Activated CD4-positive, alpha-beta memory T cell treated with anti-CD3 and anti-CD28 coated beads for 36 hours (primary cell): Measurements from ENCODE around the gene ZNF385D. TPM values are rescaled to one million over a fixed set of nuclear protein-coding genes. Genes with fewer than 3 reads are reported as not detected.

ENCODE experiments used
- CTCF ChIA-PET: fragments of 350-600 bp; sonication (Branson Sonifier 250); formaldehyde crosslinking; loops from one replicate; lab custom pipeline; 2021; ENCODE audit warnings: antibody characterized with exemption, inconsistent platforms; lab: Charles Lee
- POLR2A ChIA-PET: fragments of 350-600 bp; sonication (Branson Sonifier 250); formaldehyde crosslinking; loops from one replicate; lab custom pipeline; 2021; ENCODE audit warnings: antibody characterized with exemption; lab: Charles Lee
- DNase-seq: peaks from one replicate; pipeline ENCODE4 v3.0.0-alpha.2; 2020
- H3K27ac Mint-ChIP-seq: one replicate; pipeline ENCODE4 v1.8.0; 2021; ENCODE audit warnings: mixed read lengths
- H3K27me3 Mint-ChIP-seq: one replicate; pipeline ENCODE4 v1.8.0; 2021; ENCODE audit warnings: mixed read lengths
- H3K36me3 Mint-ChIP-seq: one replicate; pipeline ENCODE4 v1.8.0; 2021; ENCODE audit warnings: mixed read lengths
- H3K4me1 Mint-ChIP-seq: one replicate; pipeline ENCODE4 v1.8.0; 2021; ENCODE audit warnings: low read depth, mixed read lengths
- H3K4me3 Mint-ChIP-seq: one replicate; pipeline ENCODE4 v1.8.0; 2021; ENCODE audit warnings: mild to moderate bottlenecking, mixed read lengths
- H3K9me3 Mint-ChIP-seq: one replicate; pipeline ENCODE4 v1.8.0; 2021; ENCODE audit warnings: mixed read lengths
- intact Hi-C: fragments of 100-400 bp; cut with micrococcal nuclease; formaldehyde crosslinking; loops from one replicate; pipeline ENCODE4 v1.15.1; 2023
- total RNA-seq, 2 experiments: library from RNA; stranded (reverse); gene quantifications; one replicate each; pipeline ENCODE4 v1.2.3, GENCODE V29; 2021

Gene ZNF385D
- total RNA-seq, 2 experiments from 2014 or later, result not detected

- H3K27ac Mint-ChIP-seq, result no peak overlapping the region
- no peak overlapping the region for H3K4me3 Mint-ChIP-seq
- H3K36me3 Mint-ChIP-seq, result no peaks in the 10 kb centered on the region
- POLR2A ChIA-PET, result no interaction called here
- peaks cover 16% of the 10 kb centered on the region for H3K9me3 Mint-ChIP-seq
- H3K27me3 Mint-ChIP-seq, result no peaks in the 10 kb centered on the region
- DNase-seq, result no peak
- no peaks in the 10 kb centered on the region for H3K4me1 Mint-ChIP-seq
- CTCF ChIA-PET, result no interaction called here
- intact Hi-C loops, result no loop called here
Observed at GRCh38 chr3:21704796-21705195, 46.2 kb downstream of the ZNF385D start.

GRCh38 chr3:21703291-21703690 is 47.7 kb downstream of the ZNF385D start:
- Mint-ChIP-seq H3K27ac (no peak overlapping the region), H3K4me1 (no peaks in the 10 kb centered on the region), H3K27me3 (no peaks in the 10 kb centered on the region), H3K36me3 (no peaks in the 10 kb centered on the region), H3K4me3 (no peak overlapping the region), H3K9me3 (peaks cover 14% of the 10 kb centered on the region)
- CTCF ChIA-PET, result no interaction called here
- DNase-seq, result no peak
- POLR2A ChIA-PET, result no interaction called here
- intact Hi-C loops, result no loop called here

GRCh38 chr3:21697707-21698106 is 53.3 kb downstream of the ZNF385D start:
- no peak overlapping the region for H3K27ac Mint-ChIP-seq
- DNase-seq, result no peak
- POLR2A ChIA-PET, result no interaction called here
- H3K9me3 Mint-ChIP-seq, result peaks cover 4% of the 10 kb centered on the region
- no peaks in the 10 kb centered on the region for H3K36me3 Mint-ChIP-seq
- CTCF ChIA-PET, result no interaction called here
- H3K4me1 Mint-ChIP-seq, result no peaks in the 10 kb centered on the region
- intact Hi-C loops, result no loop called here
- H3K4me3 Mint-ChIP-seq, result no peak overlapping the region
- no peaks in the 10 kb centered on the region for H3K27me3 Mint-ChIP-seq

- no peaks in the 10 kb centered on the region for H3K36me3 Mint-ChIP-seq
- no peaks in the 10 kb centered on the region for H3K27me3 Mint-ChIP-seq
- no peaks in the 10 kb centered on the region for H3K4me1 Mint-ChIP-seq
- no peak for DNase-seq
- CTCF ChIA-PET, result no interaction called here
- POLR2A ChIA-PET, result no interaction called here
- no peak overlapping the region for H3K4me3 Mint-ChIP-seq
- intact Hi-C loops, result no loop called here
- no peak overlapping the region for H3K27ac Mint-ChIP-seq
- H3K9me3 Mint-ChIP-seq, result peaks cover 8% of the 10 kb centered on the region
Observed at GRCh38 chr3:21694506-21694905, 56.5 kb downstream of the ZNF385D start.

DNA sequence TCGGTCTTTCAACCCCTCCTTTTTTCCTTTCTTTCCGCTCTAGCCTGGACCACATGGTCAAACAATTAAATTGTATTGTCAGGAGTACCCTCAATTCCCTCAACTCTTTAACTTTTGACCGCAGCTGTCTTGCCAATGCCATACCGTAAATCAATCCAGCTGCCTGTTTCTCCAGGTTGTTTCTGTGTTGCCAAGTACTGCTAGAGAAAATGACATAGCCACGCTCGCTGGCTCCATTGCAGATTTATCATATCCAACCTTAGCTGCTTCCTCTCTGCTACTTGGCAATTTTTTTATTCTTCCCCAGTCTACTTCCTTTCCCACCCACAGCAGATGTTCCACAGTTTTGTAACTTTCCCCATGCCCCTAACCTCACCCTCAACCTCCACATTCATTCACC is 60.0 kb downstream of the ZNF385D start:
- no peaks in the 10 kb centered on the region for H3K27me3 Mint-ChIP-seq
- ChIA-PET CTCF (no interaction called here), POLR2A (no interaction called here)

DNA sequence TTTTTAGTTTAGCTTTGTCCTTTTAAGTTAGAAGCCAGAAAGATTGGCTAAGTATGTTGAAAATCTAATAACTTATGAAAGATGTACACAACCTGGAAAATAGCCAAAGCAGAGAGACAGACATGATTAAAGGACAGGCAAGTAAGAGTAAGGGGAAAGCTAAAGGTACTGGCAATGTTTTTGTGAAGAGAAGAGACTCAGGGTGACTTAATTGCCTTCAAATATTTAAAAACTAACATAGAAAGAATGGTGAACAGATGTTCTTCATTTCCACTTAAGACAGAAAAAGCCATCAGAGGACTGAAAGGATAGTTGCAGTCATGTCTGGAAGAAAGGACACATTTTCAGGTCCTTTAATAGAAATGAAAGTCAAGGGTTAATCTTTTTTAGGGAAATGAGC is 68.8 kb downstream of the ZNF385D start:
- DNase-seq, result no peak
- no peaks in the 10 kb centered on the region for H3K36me3 Mint-ChIP-seq
- POLR2A ChIA-PET, result no interaction called here
- H3K4me1 Mint-ChIP-seq, result no peaks in the 10 kb centered on the region
- H3K27me3 Mint-ChIP-seq, result no peaks in the 10 kb centered on the region
- no peak overlapping the region for H3K27ac Mint-ChIP-seq
- intact Hi-C loops, result no loop called here
- CTCF ChIA-PET, result no interaction called here
- no peaks in the 10 kb centered on the region for H3K9me3 Mint-ChIP-seq
- no peak overlapping the region for H3K4me3 Mint-ChIP-seq

More for the DNA sequence above, 60.0 kb downstream of the ZNF385D start:
- Mint-ChIP-seq H3K9me3 (peaks cover 8% of the 10 kb centered on the region), H3K27ac (no peak overlapping the region), H3K4me3 (no peak overlapping the region), H3K36me3 (no peaks in the 10 kb centered on the region), H3K4me1 (no peaks in the 10 kb centered on the region)
- no peak for DNase-seq
- intact Hi-C loops, result no loop called here

DNA sequence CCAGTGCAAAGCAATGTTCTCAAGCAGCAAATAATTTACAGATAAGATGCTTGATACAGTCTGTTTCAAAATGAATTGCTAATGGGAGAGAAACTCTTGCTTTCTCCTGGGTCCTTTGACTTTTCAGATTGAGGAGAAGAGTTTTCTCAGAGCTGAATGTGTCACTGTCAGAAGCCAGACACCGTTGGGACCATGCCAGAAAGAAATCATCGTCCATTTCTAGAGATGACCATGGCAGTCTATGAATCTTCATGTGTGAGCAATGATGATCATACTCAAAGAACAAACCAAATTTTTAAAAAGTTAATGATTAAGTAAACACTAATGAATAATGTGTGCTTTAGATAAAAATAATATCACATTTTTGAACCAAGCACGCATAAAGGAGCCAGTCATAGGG is 77.6 kb downstream of the ZNF385D start:
- no peaks in the 10 kb centered on the region for H3K27me3 Mint-ChIP-seq
- ChIA-PET CTCF (no interaction called here), POLR2A (no interaction called here)
- H3K36me3 Mint-ChIP-seq, result no peaks in the 10 kb centered on the region
- no peak overlapping the region for H3K27ac Mint-ChIP-seq
- intact Hi-C loops, result no loop called here
- no peak overlapping the region for H3K4me3 Mint-ChIP-seq
- DNase-seq, result no peak
- H3K4me1 Mint-ChIP-seq, result no peaks in the 10 kb centered on the region
- no peaks in the 10 kb centered on the region for H3K9me3 Mint-ChIP-seq

DNA sequence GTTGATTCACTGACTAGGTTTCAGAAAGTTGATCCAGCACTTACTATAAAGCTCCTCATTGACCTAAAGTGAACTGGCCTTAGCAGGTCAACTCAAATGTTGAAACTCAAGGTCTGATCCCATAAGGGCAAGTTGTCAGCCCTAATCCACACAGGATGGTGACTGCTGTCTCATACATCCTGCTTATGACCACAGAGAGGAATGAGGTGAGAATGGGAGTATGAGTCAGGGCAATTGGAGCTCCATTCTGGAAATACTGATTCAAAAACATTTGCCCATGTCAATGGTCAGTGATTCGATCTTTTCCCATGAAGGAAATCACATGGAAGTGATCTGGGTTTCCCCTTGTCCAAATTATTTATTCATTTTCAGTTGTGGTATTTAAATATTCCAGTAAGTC is 78.7 kb downstream of the ZNF385D start:
- Mint-ChIP-seq H3K27ac (no peak overlapping the region), H3K9me3 (no peaks in the 10 kb centered on the region), H3K4me3 (no peak overlapping the region), H3K36me3 (no peaks in the 10 kb centered on the region), H3K27me3 (no peaks in the 10 kb centered on the region), H3K4me1 (no peaks in the 10 kb centered on the region)
- intact Hi-C loops, result no loop called here
- ChIA-PET CTCF (no interaction called here), POLR2A (no interaction called here)
- DNase-seq, result no peak

DNA sequence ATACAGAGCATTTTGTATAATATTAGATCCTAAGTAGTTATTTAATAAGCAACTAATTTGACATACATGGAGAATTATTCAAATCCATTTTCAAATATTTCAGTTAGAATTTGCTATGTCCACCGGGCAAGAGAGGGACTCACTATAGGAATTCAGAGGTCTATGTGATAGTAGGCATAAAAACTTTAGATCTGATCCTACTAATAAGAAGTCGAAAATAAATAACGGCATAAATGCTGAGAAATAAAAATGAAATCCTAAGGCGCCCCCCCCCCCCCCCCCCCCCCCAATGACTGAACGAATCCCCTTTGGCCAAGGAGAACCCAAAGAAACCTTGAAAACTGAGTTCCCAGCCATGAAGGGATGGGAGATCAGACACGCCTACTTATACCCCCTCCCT is 80.6 kb downstream of the ZNF385D start:
- H3K4me1 Mint-ChIP-seq, result no peaks in the 10 kb centered on the region
- ChIA-PET POLR2A (no interaction called here), CTCF (no interaction called here)
- intact Hi-C loops, result no loop called here
- H3K27ac Mint-ChIP-seq, result no peak overlapping the region
- H3K9me3 Mint-ChIP-seq, result no peaks in the 10 kb centered on the region
- no peak for DNase-seq
- no peaks in the 10 kb centered on the region for H3K36me3 Mint-ChIP-seq
- H3K27me3 Mint-ChIP-seq, result no peaks in the 10 kb centered on the region
- H3K4me3 Mint-ChIP-seq, result no peak overlapping the region

GRCh38 chr3:21668012-21668411 is 83.0 kb downstream of the ZNF385D start:
- ChIA-PET CTCF (no interaction called here), POLR2A (no interaction called here)
- Mint-ChIP-seq H3K27me3 (no peaks in the 10 kb centered on the region), H3K27ac (no peak overlapping the region), H3K4me1 (no peaks in the 10 kb centered on the region), H3K36me3 (no peaks in the 10 kb centered on the region), H3K4me3 (no peak overlapping the region), H3K9me3 (no peaks in the 10 kb centered on the region)
- intact Hi-C loops, result no loop called here
- DNase-seq, result no peak

DNA sequence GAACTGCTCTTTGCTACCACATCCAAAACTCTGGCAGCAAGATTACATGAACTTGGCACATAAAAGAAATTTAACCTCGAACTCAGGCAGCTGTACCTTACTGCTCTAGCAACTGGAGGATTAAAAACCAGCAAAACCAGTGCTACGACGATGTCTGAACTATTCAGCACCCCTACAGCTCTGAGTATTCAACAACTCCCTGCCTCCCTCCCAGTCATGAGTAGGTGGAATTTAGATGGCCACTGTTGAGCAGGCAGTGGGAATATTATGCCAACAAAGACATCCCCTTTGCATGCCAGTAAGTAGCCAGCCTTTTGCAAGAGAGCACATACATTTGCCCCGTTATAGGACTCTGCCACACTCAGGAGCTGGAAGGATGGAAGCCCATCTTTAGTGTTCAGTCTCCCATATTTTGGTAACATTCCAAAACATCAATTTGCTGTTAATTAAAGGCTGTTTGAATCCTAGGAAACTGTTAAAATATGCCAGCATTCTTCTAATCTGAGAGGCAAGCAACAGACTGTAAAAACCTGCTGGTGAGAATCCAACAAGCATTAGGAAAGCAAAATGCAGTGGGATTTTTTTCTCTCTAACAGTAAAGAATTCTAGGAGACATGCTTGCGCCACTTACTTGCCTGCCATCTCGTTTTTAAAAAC is 85.4 kb downstream of the ZNF385D start:
- ChIA-PET CTCF (no interaction called here), POLR2A (no interaction called here)
- no peaks in the 10 kb centered on the region for H3K4me1 Mint-ChIP-seq
- H3K27me3 Mint-ChIP-seq, result no peaks in the 10 kb centered on the region
- intact Hi-C loops, result no loop called here
- H3K4me3 Mint-ChIP-seq, result no peak overlapping the region
- DNase-seq, result no peak
- H3K27ac Mint-ChIP-seq, result no peak overlapping the region
- no peaks in the 10 kb centered on the region for H3K36me3 Mint-ChIP-seq
- H3K9me3 Mint-ChIP-seq, result no peaks in the 10 kb centered on the region

GRCh38 chr3:21664996-21665395 is 86.0 kb downstream of the ZNF385D start:
- H3K36me3 Mint-ChIP-seq, result no peaks in the 10 kb centered on the region
- no peaks in the 10 kb centered on the region for H3K27me3 Mint-ChIP-seq
- CTCF ChIA-PET, result no interaction called here
- no peak overlapping the region for H3K27ac Mint-ChIP-seq
- no peaks in the 10 kb centered on the region for H3K9me3 Mint-ChIP-seq
- intact Hi-C loops, result no loop called here
- DNase-seq, result no peak
- H3K4me3 Mint-ChIP-seq, result no peak overlapping the region
- POLR2A ChIA-PET, result no interaction called here
- no peaks in the 10 kb centered on the region for H3K4me1 Mint-ChIP-seq

DNA sequence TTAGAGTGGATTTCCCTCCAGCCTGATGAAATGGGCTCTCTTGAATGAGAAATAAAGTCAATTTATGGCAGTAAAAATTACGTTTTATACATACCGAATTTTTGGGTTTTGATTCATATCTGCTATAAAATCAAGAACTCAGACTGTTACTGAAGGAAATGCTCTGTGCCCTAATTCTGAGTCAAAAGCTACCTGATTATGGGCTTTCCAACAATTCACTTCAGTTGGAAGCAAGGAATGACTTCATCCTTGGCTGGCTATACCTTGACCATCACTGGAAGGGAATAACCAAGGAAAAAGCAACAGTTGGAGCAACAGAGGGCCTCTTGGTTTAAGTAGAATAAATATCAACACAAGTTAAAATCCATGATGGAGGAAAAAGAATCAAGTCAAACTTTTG is 88.6 kb downstream of the ZNF385D start:
- no peak for DNase-seq
- CTCF ChIA-PET, result interaction anchor here (0.6 kb wide), 1 partner anchor 9 kb away, joined by 3 read pairs; no protein-coding TSS in a partner anchor

More for the DNA sequence above, 88.6 kb downstream of the ZNF385D start:
- Mint-ChIP-seq H3K27me3 (no peaks in the 10 kb centered on the region), H3K4me3 (no peak overlapping the region), H3K4me1 (no peaks in the 10 kb centered on the region), H3K27ac (no peak overlapping the region), H3K36me3 (no peaks in the 10 kb centered on the region), H3K9me3 (no peaks in the 10 kb centered on the region)
- POLR2A ChIA-PET, result no interaction called here
- intact Hi-C loops, result no loop called here
